Stomach (tissue), 9 donors: ENCODE data around the gene AKAP17A. TPM values are rescaled to one million over a fixed set of nuclear protein-coding genes. Genes with fewer than 3 reads are reported as not detected.
"Not testable (repeated sequence)": the region's sequence is repeated elsewhere in the genome, so short reads cannot be mapped to it uniquely, and the experiment has no call there.

Experiments used
- DNase-seq, 2 donors: peaks; one replicate each; pipeline versions ENCODE4 v3.0.0 to v3.0.0-alpha.2; 2013 to 2019
- H3K27ac ChIP-seq, 5 donors: fragments of 200-600 bp in 4 of 5; sonication (generic) in 4 of 5; one replicate each; pipeline ENCODE4 v1.5.1; 2013 to 2019; ENCODE audit warnings: mild to moderate bottlenecking in 1 of 5, moderate library complexity in 1 of 5
- H3K27me3 ChIP-seq, 3 donors: fragments of 200-600 bp; sonication (generic); one replicate each; pipeline ENCODE4 v1.5.1; 2017 to 2019; ENCODE audit warnings: mixed run types in 1 of 3
- H3K36me3 ChIP-seq, 4 donors: fragments of 200-600 bp; sonication (generic); 1 replicate in 3 of 4; 2 replicates in 1 of 4; pipeline ENCODE4 v1.5.1; 2016 to 2019
- H3K4me1 ChIP-seq, 4 donors: fragments of 200-600 bp; sonication (generic); one replicate each; pipeline ENCODE4 v1.5.1; 2016 to 2019
- H3K4me3 ChIP-seq, 4 donors: fragments of 200-600 bp; sonication (generic) in 3 of 4; one replicate each; pipeline ENCODE4 v1.5.1; 2016 to 2019; ENCODE audit warnings: mild to moderate bottlenecking in 1 of 4
- H3K9me3 ChIP-seq, 4 donors: fragments of 200-600 bp; sonication (generic); one replicate each; pipeline ENCODE4 v1.5.1; 2016 to 2019
- CTCF ChIP-seq, 7 experiments: fragments of 450-650 bp in 4 of 7; fragments of 200-600 bp in 3 of 7; sonication (generic) in 3 of 7; IDR thresholded peaks; one replicate each; pipeline ENCODE4 v1.5.1; 2016 to 2019; ENCODE audit warnings: antibody characterized with exemption in 7 of 7, control low read depth in 2 of 7, mild to moderate bottlenecking in 1 of 7
- EP300 ChIP-seq: sonication (generic); formaldehyde crosslinking; IDR thresholded peaks from one replicate; pipeline ENCODE4 v1.6.1; 2017; ENCODE audit warnings: antibody characterized with exemption
- POLR2A ChIP-seq, 4 donors: fragments of 450-650 bp; IDR thresholded peaks; one replicate each; pipeline ENCODE4 v1.6.1; 2016; ENCODE audit warnings: antibody characterized with exemption in 4 of 4, control low read depth in 2 of 4, mild to moderate bottlenecking in 1 of 4, moderate library complexity in 1 of 4
- POLR2AphosphoS5 ChIP-seq, 3 donors: sonication (generic); formaldehyde crosslinking; IDR thresholded peaks; one replicate each; pipeline ENCODE4 v1.6.1; 2016; ENCODE audit warnings: antibody characterized with exemption in 3 of 3
- WGBS, 5 donors: extraction: QIAGEN DNeasy Blood & Tissue Kit in 3 of 5; methylation state at CpG; one replicate each; pipeline versions ENCODE4 v1.1.5 to v1.1.7; 2013 to 2018; 5-methylcytosine and 5-hydroxymethylcytosine counted together
- intact Hi-C: fragments of 100-400 bp; cut with DNase I; formaldehyde crosslinking; loops from one replicate; pipeline ENCODE4 v1.15.1; 2023; ENCODE audit warnings: low total_unique reads
- polyA plus RNA-seq, 3 donors: library from polyadenylated mRNA; stranded (reverse); fragments of 200-250 nt; gene quantifications; one replicate each; pipeline ENCODE4 v1.2.3, GENCODE V29; 2013
- total RNA-seq, 5 donors: library from RNA; depleted of rRNA; stranded (reverse); fragments of >200 nt; gene quantifications; one replicate each; pipeline versions ENCODE4 v1.1.0 to v1.2.3, GENCODE V29; 2014 to 2016
- donor health status: healthy with polysubstance abuse.
- donor health status: Bipolar disorder and iron deficiency.
- donor health status: healthy.

AKAP17A gene
- total and polyA plus RNA-seq, 8 donors, result 13.3 to 141 (median 41.8) TPM

- peaks cover 0 to 5% (median 0%) of the 10 kb centered on the region in 4 donors for H3K4me1 ChIP-seq
- DNase-seq, result peak in 1 of 2 donors; percentile 24
- 83 to 92% (median 88%) methylated on average over 13 of the region's 13 CpGs for WGBS, 5 donors
- H3K9me3 ChIP-seq, result peaks cover 0 to 16% (median 0%) of the 10 kb centered on the region in 4 donors
- TF ChIP-seq EP300, result no peak
- TF ChIP-seq POLR2A (IDR thresholded peaks at IDR 0.05), result no peak
- TF ChIP-seq POLR2AphosphoS5 (IDR thresholded peaks at IDR 0.05), result no peak
- TF ChIP-seq CTCF (IDR thresholded peaks at IDR 0.05), result no peak
- no peaks in the 10 kb centered on the region for H3K36me3 ChIP-seq
- no peak overlapping the region for H3K4me3 ChIP-seq
- H3K27me3 ChIP-seq, result peaks cover 0 to 8% (median 0%) of the 10 kb centered on the region in 3 donors
- intact Hi-C loops, result no loop called here
- H3K27ac ChIP-seq, result no peak overlapping the region
Observed at GRCh38 chrX:1558761-1559468, 32.5 kb upstream of the AKAP17A start.

GRCh38 chrX:1561164-1561563, 30.2 kb upstream of the AKAP17A start:
- no peak overlapping the region for H3K27ac ChIP-seq
- H3K36me3 ChIP-seq, result no peaks in the 10 kb centered on the region
- WGBS, 5 donors, result 53 to 73% (median 63%) methylated on average over 2 of the region's 2 CpGs
- no peak overlapping the region for H3K4me3 ChIP-seq
- TF ChIP-seq EP300 (no peak), POLR2A (IDR thresholded peaks at IDR 0.05) (no peak), POLR2AphosphoS5 (IDR thresholded peaks at IDR 0.05) (no peak), CTCF (IDR thresholded peaks at IDR 0.05) (no peak)
- DNase-seq, result no peak
- intact Hi-C loops, result no loop called here
- H3K4me1 ChIP-seq, result no peaks in the 10 kb centered on the region
- H3K27me3 ChIP-seq, result peaks cover 0 to 8% (median 0%) of the 10 kb centered on the region in 3 donors
- no peaks in the 10 kb centered on the region for H3K9me3 ChIP-seq

- H3K27me3 ChIP-seq, intact Hi-C loops, H3K36me3 ChIP-seq, H3K4me1 ChIP-seq, DNase-seq, H3K4me3 ChIP-seq, H3K9me3 ChIP-seq, H3K27ac ChIP-seq: not testable (repeated sequence)
- WGBS, 5 donors, result 82 to 93% (median 88%) methylated on average over 7 of the region's 7 CpGs
Observed at GRCh38 chrX:1564077-1564476, 27.3 kb upstream of the AKAP17A start.

GRCh38 chrX:1564750-1565683, 26.4 kb upstream of the AKAP17A start:
- TF ChIP-seq POLR2AphosphoS5 (IDR thresholded peaks at IDR 0.05) (no peak), POLR2A (IDR thresholded peaks at IDR 0.05) (no peak), EP300 (no peak), CTCF (IDR thresholded peaks at IDR 0.05) (no peak)
- peak in 1 of 2 donors; percentile 2 for DNase-seq
- Histone ChIP-seq H3K36me3 (no peaks in the 10 kb centered on the region), H3K4me3 (no peak overlapping the region), H3K27ac (no peak overlapping the region), H3K27me3 (peaks cover 0 to 8% (median 0%) of the 10 kb centered on the region in 3 donors), H3K4me1 (no peaks in the 10 kb centered on the region), H3K9me3 (no peaks in the 10 kb centered on the region)
- intact Hi-C loops, result no loop called here
- WGBS, 5 donors, result 45 to 58% (median 49%) methylated on average over 10 of the region's 10 CpGs

- DNase-seq, result peak in 1 of 2 donors; percentile 24
- not testable (repeated sequence) for H3K36me3 ChIP-seq, H3K9me3 ChIP-seq, H3K4me1 ChIP-seq, H3K4me3 ChIP-seq, H3K27me3 ChIP-seq, H3K27ac ChIP-seq
- intact Hi-C loops, result loop anchor here (10.0 kb wide), 1 partner anchor 109 kb away; no protein-coding TSS in a partner anchor
- WGBS, 5 donors, result 90 to 94% (median 92%) methylated on average over 19 of the region's 19 CpGs
Observed at GRCh38 chrX:1574181-1574580, 17.2 kb upstream of the AKAP17A start.
